ENCODE data around the gene SH2D6.

DNA sequence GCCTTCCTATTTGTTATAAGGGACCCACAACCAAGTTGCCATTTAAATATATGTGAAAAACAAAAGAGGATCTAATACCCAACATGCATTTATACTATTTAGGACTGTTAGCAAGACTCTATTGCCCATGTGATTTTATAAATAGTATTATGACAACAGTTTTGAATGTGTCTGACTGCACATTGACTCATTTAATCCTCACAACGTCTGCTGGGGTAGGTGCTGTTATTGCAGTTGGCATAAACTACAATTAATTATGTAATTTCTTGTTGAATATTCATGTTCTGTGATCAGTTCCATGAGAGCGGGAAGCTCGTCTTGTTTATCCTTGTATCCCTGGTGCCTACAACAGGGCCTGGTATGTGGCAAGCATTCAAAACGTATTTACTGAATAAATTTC lies 53.7 kb downstream of the SH2D6 start:
- TF ChIP-seq, protein P1, sequence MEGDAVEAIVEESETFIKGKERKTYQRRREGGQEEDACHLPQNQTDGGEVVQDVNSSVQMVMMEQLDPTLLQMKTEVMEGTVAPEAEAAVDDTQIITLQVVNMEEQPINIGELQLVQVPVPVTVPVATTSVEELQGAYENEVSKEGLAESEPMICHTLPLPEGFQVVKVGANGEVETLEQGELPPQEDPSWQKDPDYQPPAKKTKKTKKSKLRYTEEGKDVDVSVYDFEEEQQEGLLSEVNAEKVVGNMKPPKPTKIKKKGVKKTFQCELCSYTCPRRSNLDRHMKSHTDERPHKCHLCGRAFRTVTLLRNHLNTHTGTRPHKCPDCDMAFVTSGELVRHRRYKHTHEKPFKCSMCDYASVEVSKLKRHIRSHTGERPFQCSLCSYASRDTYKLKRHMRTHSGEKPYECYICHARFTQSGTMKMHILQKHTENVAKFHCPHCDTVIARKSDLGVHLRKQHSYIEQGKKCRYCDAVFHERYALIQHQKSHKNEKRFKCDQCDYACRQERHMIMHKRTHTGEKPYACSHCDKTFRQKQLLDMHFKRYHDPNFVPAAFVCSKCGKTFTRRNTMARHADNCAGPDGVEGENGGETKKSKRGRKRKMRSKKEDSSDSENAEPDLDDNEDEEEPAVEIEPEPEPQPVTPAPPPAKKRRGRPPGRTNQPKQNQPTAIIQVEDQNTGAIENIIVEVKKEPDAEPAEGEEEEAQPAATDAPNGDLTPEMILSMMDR (IDR thresholded peaks at IDR 0.05): no peak
- no peak for TF ChIP-seq POLR2A (IDR thresholded peaks at IDR 0.05)
